K562 (cell line): Measurements from ENCODE around the gene TP53I13. TPM values are rescaled to one million over a fixed set of nuclear protein-coding genes. Genes with fewer than 3 reads are reported as not detected.

ENCODE experiments used
- CBX1 ChIP-seq: sonication (generic); IDR thresholded peaks from 2 replicates; pipeline ENCODE4 v1.6.1; 2016; ENCODE audit warnings: antibody characterized with exemption, low read depth, mild to moderate bottlenecking
- ETV6 ChIP-seq, 3 experiments: fragments of 150-350 bp in 1 of 3; sonication (generic) in 1 of 3; formaldehyde crosslinking in 1 of 3; IDR thresholded peaks; 2 replicates each; pipeline versions ENCODE4 v1.6.1 to v1.8.0; 2014 to 2022; ENCODE audit warnings: borderline replicate concordance in 2 of 3, low read depth in 2 of 3, antibody characterized with exemption in 1 of 3, low read length in 1 of 3, mild to moderate bottlenecking in 1 of 3, missing genetic modification reagents in 1 of 3
- FOXK1 ChIP-seq: sonication (generic); formaldehyde crosslinking; IDR thresholded peaks from 2 replicates; pipeline ENCODE4 v1.8.0; 2022; ENCODE audit warnings: missing genetic modification reagents, mild to moderate bottlenecking, borderline replicate concordance
- GATA2 ChIP-seq: sonication (generic); formaldehyde crosslinking; IDR thresholded peaks from 2 replicates; pipeline ENCODE4 v1.4.0; 2020; ENCODE audit warnings: mild to moderate bottlenecking, missing genetic modification reagents
- JUNB ChIP-seq: fragments of 450-650 bp; formaldehyde crosslinking; conservative IDR thresholded peaks from 2 replicates; pipeline ENCODE4 v1.4.0; 2020; ENCODE audit warnings: mild to moderate bottlenecking
- JUND ChIP-seq, 2 experiments: IDR thresholded peaks; 2 replicates in 1 of 2; 3 replicates in 1 of 2; pipeline ENCODE4 v1.6.1; 2011; ENCODE audit warnings: borderline replicate concordance in 2 of 2, low read depth in 2 of 2, low read length in 2 of 2, improper control_type of control experiment in 1 of 2, missing biosample characterization in 1 of 2, missing genetic modification characterization in 1 of 2, missing genetic modification reagents in 1 of 2
- KDM4B ChIP-seq, 2 experiments: fragments of 450-650 bp in 1 of 2; sonication (generic) in 1 of 2; IDR thresholded peaks; 2 replicates each; pipeline ENCODE4 v1.6.1; 2016 to 2017; ENCODE audit warnings: borderline replicate concordance in 2 of 2, antibody characterized with exemption in 1 of 2, low read depth in 1 of 2, mild to moderate bottlenecking in 1 of 2
- POLR2AphosphoS2 ChIP-seq: IDR thresholded peaks from 2 replicates; pipeline ENCODE4 v1.6.1; 2012; ENCODE audit warnings: low read length, improper control_type of control experiment
- SMARCE1 ChIP-seq: fragments of 450-650 bp; IDR thresholded peaks from 2 replicates; pipeline ENCODE4 v1.7.1; 2016; ENCODE audit warnings: mild to moderate bottlenecking
- SREBF1 ChIP-seq: fragments of 150-350 bp; IDR thresholded peaks from 2 replicates; pipeline ENCODE4 v1.6.1; 2014; ENCODE audit warnings: antibody characterized with exemption, low read depth, low read length, borderline replicate concordance
- SUPT5H ChIP-seq: fragments of 450-650 bp; IDR thresholded peaks from 2 replicates; pipeline ENCODE4 v1.6.1; 2016
- TRIM28 ChIP-seq: fragments of 450-650 bp; IDR thresholded peaks from 2 replicates; pipeline ENCODE4 v1.6.1; 2017
- ZEB2 ChIP-seq: fragments of 450-650 bp; IDR thresholded peaks from 2 replicates; pipeline ENCODE4 v1.6.1; 2016
- ZNF561 ChIP-seq: fragments of 450-650 bp; formaldehyde crosslinking; conservative IDR thresholded peaks from 2 replicates; pipeline ENCODE4 v1.4.0; 2020; ENCODE audit warnings: mild to moderate bottlenecking, moderate library complexity
- polyA plus RNA-seq, 8 experiments: library from polyadenylated mRNA; depleted of rRNA in 4 of 8; stranded (reverse) in 5 of 8; unstranded in 3 of 8; fragments of >200 nt; fragmentation: Nextera tagmentation in 2 of 8; fragmentation: Illumina TruSeq in 1 of 8; extraction: Ambion mirVana in 2 of 8; extraction: Trizol in 1 of 8; gene quantifications; 2 replicates each; pipeline versions ENCODE4 v1.2.1 to v1.2.3, GENCODE V29; 2011 to 2014; ENCODE audit warnings: inconsistent platforms in 1 of 8, missing spikeins in 1 of 8
- total RNA-seq, 7 experiments: library from RNA; depleted of rRNA in 6 of 7; stranded (reverse); fragments of >200 nt in 6 of 7; fragmentation: Illumina TruSeq in 2 of 7; extraction: Trizol in 2 of 7; gene quantifications; 2 replicates each; pipeline versions ENCODE4 v1.2.1 to v1.2.3, GENCODE V29; 2011 to 2021; ENCODE audit warnings: low replicate concordance in 1 of 7
- TF ChIP-seq, protein P1 (sequence below): fragments of 150-350 bp; conservative IDR thresholded peaks from 2 replicates; pipeline ENCODE4 v1.6.1; 2014; ENCODE audit warnings: low read length
- TF ChIP-seq, protein P2 (sequence below): fragments of 250-450 bp; sonication (Bioruptor Pico); IDR thresholded peaks from 2 replicates; pipeline ENCODE4 v1.5.0; 2021; ENCODE audit warnings: mild to moderate bottlenecking, borderline replicate concordance
- TF ChIP-seq, protein P3 (sequence below): fragments of 450-650 bp; conservative IDR thresholded peaks from 2 replicates; pipeline ENCODE4 v1.6.1; 2016; ENCODE audit warnings: missing genetic modification characterization, low read depth, mild to moderate bottlenecking, control low read depth, missing compliant biosample characterization
- TF ChIP-seq, protein P4 (sequence below): sonication (generic); formaldehyde crosslinking; IDR thresholded peaks from 2 replicates; pipeline ENCODE4 v1.8.1; 2023; ENCODE audit warnings: mild to moderate bottlenecking, missing genetic modification reagents

The TP53I13 gene
- total and polyA plus RNA-seq, 9 of the 15 experiments (the other 6 are each of a cell fraction or from before 2014, with no cell fraction given), result 0.08 to 28.3 (median 9.1) TPM

- TF ChIP-seq ETV6 (IDR thresholded peaks at IDR 0.05; ENCODE audit: borderline replicate concordance in 1 of 2, low read depth in 2 of 2, low read length in 1 of 2), result no peak
- no peak for TF ChIP-seq ETV6 (CRISPR knock-in tag; IDR thresholded peaks at IDR 0.05; ENCODE audit: borderline replicate concordance)
- TF ChIP-seq, protein P1, sequence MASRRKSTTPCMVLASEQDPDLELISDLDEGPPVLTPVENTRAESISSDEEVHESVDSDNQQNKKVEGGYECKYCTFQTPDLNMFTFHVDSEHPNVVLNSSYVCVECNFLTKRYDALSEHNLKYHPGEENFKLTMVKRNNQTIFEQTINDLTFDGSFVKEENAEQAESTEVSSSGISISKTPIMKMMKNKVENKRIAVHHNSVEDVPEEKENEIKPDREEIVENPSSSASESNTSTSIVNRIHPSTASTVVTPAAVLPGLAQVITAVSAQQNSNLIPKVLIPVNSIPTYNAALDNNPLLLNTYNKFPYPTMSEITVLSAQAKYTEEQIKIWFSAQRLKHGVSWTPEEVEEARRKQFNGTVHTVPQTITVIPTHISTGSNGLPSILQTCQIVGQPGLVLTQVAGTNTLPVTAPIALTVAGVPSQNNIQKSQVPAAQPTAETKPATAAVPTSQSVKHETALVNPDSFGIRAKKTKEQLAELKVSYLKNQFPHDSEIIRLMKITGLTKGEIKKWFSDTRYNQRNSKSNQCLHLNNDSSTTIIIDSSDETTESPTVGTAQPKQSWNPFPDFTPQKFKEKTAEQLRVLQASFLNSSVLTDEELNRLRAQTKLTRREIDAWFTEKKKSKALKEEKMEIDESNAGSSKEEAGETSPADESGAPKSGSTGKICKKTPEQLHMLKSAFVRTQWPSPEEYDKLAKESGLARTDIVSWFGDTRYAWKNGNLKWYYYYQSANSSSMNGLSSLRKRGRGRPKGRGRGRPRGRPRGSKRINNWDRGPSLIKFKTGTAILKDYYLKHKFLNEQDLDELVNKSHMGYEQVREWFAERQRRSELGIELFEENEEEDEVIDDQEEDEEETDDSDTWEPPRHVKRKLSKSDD, result no peak
- TF ChIP-seq, protein P2, sequence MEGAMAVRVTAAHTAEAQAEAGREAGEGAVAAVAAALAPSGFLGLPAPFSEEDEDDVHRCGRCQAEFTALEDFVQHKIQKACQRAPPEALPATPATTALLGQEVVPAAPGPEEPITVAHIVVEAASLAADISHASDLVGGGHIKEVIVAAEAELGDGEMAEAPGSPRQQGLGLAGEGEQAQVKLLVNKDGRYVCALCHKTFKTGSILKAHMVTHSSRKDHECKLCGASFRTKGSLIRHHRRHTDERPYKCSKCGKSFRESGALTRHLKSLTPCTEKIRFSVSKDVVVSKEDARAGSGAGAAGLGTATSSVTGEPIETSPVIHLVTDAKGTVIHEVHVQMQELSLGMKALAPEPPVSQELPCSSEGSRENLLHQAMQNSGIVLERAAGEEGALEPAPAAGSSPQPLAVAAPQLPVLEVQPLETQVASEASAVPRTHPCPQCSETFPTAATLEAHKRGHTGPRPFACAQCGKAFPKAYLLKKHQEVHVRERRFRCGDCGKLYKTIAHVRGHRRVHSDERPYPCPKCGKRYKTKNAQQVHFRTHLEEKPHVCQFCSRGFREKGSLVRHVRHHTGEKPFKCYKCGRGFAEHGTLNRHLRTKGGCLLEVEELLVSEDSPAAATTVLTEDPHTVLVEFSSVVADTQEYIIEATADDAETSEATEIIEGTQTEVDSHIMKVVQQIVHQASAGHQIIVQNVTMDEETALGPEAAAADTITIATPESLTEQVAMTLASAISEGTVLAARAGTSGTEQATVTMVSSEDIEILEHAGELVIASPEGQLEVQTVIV (CRISPR knock-in tag), result no peak
- TF ChIP-seq POLR2AphosphoS2, result no peak
- peak; percentile 93 for TF ChIP-seq ZEB2
- TF ChIP-seq, protein P3, sequence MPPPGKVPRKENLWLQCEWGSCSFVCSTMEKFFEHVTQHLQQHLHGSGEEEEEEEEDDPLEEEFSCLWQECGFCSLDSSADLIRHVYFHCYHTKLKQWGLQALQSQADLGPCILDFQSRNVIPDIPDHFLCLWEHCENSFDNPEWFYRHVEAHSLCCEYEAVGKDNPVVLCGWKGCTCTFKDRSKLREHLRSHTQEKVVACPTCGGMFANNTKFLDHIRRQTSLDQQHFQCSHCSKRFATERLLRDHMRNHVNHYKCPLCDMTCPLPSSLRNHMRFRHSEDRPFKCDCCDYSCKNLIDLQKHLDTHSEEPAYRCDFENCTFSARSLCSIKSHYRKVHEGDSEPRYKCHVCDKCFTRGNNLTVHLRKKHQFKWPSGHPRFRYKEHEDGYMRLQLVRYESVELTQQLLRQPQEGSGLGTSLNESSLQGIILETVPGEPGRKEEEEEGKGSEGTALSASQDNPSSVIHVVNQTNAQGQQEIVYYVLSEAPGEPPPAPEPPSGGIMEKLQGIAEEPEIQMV (tag), result no peak
- TF ChIP-seq SUPT5H, result no peak
- TF ChIP-seq JUNB (CRISPR knock-in tag), result no peak
- no peak for TF ChIP-seq TRIM28
- peak; percentile 60; the same call in 1 of the 2 replicates for TF ChIP-seq JUND (IDR thresholded peaks at IDR 0.05; ENCODE audit: borderline replicate concordance, low read depth, low read length)
- peak; percentile 25; the same call in 1 of the 3 replicates for TF ChIP-seq JUND (tag; IDR thresholded peaks at IDR 0.05; ENCODE audit: borderline replicate concordance, low read depth, low read length)
- TF ChIP-seq GATA2 (CRISPR knock-in tag), result peak; percentile 25; the same call in 1 of the 2 replicates
- no peak for TF ChIP-seq ZNF561 (CRISPR knock-in tag)
- TF ChIP-seq KDM4B (IDR thresholded peaks at IDR 0.05; ENCODE audit: borderline replicate concordance in 2 of 2, low read depth in 1 of 2), result no peak
- TF ChIP-seq, protein P4, sequence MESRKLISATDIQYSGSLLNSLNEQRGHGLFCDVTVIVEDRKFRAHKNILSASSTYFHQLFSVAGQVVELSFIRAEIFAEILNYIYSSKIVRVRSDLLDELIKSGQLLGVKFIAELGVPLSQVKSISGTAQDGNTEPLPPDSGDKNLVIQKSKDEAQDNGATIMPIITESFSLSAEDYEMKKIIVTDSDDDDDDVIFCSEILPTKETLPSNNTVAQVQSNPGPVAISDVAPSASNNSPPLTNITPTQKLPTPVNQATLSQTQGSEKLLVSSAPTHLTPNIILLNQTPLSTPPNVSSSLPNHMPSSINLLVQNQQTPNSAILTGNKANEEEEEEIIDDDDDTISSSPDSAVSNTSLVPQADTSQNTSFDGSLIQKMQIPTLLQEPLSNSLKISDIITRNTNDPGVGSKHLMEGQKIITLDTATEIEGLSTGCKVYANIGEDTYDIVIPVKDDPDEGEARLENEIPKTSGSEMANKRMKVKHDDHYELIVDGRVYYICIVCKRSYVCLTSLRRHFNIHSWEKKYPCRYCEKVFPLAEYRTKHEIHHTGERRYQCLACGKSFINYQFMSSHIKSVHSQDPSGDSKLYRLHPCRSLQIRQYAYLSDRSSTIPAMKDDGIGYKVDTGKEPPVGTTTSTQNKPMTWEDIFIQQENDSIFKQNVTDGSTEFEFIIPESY (CRISPR knock-in tag), result no peak
- peak; percentile 97 for TF ChIP-seq SMARCE1
- TF ChIP-seq CBX1, result no peak
- TF ChIP-seq SREBF1, result no peak
- TF ChIP-seq FOXK1, result no peak
Measured at GRCh38 chr17:29557085-29557738, 11.3 kb upstream of the TP53I13 start (continued).
